PFSK-1 (cell line): Measurements from ENCODE around the gene SUCLG1.

Experiments
- FOXP2 ChIP-seq: optimal IDR thresholded peaks from 2 replicates; pipeline ENCODE3; 2011; ENCODE audit warnings: borderline replicate concordance, control low read depth, inconsistent platforms; ENCODE audit not compliant: insufficient read depth; ENCODE audit errors: extremely low read length, extremely low read depth
- POLR2AphosphoS5 ChIP-seq: IDR thresholded peaks from 2 replicates; pipeline ENCODE4 v1.6.1; 2012; ENCODE audit warnings: low read depth, mild to moderate bottlenecking, control low read depth, low read length, moderate library complexity
- REST ChIP-seq, 2 experiments: IDR thresholded peaks; 2 replicates each; pipeline versions ENCODE4 v1.6.1 to v1.8.0; 2011 to 2012; ENCODE audit warnings: low read depth in 2 of 2, low read length in 2 of 2, control low read depth in 1 of 2, inconsistent platforms in 1 of 2, mild to moderate bottlenecking in 1 of 2, moderate library complexity in 1 of 2; ENCODE audit not compliant: insufficient read depth in 1 of 2
- SIN3A ChIP-seq: IDR thresholded peaks from 2 replicates; pipeline ENCODE4 v1.6.1; 2012; ENCODE audit warnings: mild to moderate bottlenecking, low read length, moderate library complexity, borderline replicate concordance; ENCODE audit not compliant: insufficient read depth
- TAF1 ChIP-seq: IDR thresholded peaks from 2 replicates; pipeline ENCODE4 v1.6.1; 2012; ENCODE audit warnings: low read length, control low read depth, borderline replicate concordance; ENCODE audit not compliant: insufficient read depth

SUCLG1 gene

GRCh38 chr2:84457686-84458085 is 1.4 kb downstream of the SUCLG1 start:
- no peak for TF ChIP-seq TAF1
- TF ChIP-seq SIN3A: no peak
- no peak for TF ChIP-seq REST (IDR thresholded peaks at IDR 0.05; ENCODE audit: insufficient read depth in 1 of 2, low read depth in 2 of 2, low read length in 2 of 2)
- TF ChIP-seq FOXP2: no peak

GRCh38 chr2:84456156-84456555 is 2.9 kb downstream of the SUCLG1 start:
- TF ChIP-seq SIN3A: no peak
- no peak for TF ChIP-seq REST (IDR thresholded peaks at IDR 0.05; ENCODE audit: insufficient read depth in 1 of 2, low read depth in 2 of 2, low read length in 2 of 2)
- no peak for TF ChIP-seq TAF1
- TF ChIP-seq FOXP2: no peak
- no peak for TF ChIP-seq POLR2AphosphoS5

- TF ChIP-seq FOXP2 (no peak), SIN3A (no peak), TAF1 (no peak), POLR2AphosphoS5 (no peak), REST (IDR thresholded peaks at IDR 0.05; ENCODE audit: insufficient read depth in 1 of 2, low read depth in 2 of 2, low read length in 2 of 2) (no peak)
These were observed 4.5 kb downstream of the SUCLG1 start for GRCh38 chr2:84454581-84454980.

GRCh38 chr2:84452624-84453023 is 6.5 kb downstream of the SUCLG1 start:
- TF ChIP-seq SIN3A: no peak
- no peak for TF ChIP-seq TAF1
- TF ChIP-seq POLR2AphosphoS5: no peak
- TF ChIP-seq REST (IDR thresholded peaks at IDR 0.05; ENCODE audit: insufficient read depth in 1 of 2, low read depth in 2 of 2, low read length in 2 of 2): no peak
- TF ChIP-seq FOXP2: no peak

- TF ChIP-seq SIN3A (no peak), POLR2AphosphoS5 (no peak)
These were observed 7.5 kb downstream of the SUCLG1 start for GRCh38 chr2:84451579-84451978.
